NCI-H524 (cell line): ENCODE data around the gene CORO6.
A peak's percentile ranks its signal among the peaks of the same experiment; 100 is the strongest.

Experiments
- DNase-seq, 2 experiments: peaks; one replicate each; lab custom pipeline; 2025; lab: John Stamatoyannopoulos, UW

CORO6 gene

DNA sequence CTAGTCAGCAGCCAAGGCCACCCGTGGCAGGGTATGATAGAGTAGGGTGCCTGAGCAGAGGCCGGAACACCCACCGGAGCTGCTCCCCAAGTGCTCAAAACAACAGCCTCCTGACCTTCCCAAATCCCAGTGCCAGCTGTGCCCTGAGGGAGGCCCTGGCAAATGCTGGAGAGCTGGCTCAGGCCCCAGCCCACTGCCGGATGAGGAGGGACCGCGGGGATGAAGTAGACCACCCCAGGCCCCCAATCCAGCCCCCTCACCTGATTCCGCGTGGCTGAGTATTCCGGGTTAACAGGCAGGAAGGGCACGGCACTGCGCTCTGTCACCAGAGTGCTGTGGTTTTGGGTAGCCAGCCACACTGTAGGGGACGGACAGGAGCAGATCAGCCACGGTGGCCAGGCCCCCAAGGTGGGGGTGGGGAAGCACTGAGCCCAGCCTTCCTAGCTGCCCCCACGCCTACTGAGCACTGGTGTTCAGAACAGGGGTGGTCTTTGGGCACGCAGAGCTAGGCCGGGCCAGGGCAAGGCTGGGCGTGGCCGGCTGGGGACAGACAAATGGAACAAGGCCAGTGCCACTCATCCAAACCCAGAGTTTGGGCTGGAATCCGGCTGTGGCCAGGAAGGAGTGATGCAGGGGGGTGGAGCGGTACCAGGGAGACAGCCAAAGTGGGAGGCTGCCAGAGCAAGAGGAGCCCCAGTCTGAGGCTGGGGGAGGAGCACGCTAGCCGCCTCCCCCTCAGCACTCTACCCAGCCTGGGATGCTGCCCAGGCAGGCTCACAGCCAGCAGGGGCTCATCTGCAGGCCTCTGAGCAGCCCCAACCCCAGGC lies 45.1 kb downstream of the CORO6 start:
- DNase-seq: no peak

- no peak for DNase-seq
Measured at GRCh38 chr17:29577001-29577370, 45.7 kb downstream of the CORO6 start.

DNA sequence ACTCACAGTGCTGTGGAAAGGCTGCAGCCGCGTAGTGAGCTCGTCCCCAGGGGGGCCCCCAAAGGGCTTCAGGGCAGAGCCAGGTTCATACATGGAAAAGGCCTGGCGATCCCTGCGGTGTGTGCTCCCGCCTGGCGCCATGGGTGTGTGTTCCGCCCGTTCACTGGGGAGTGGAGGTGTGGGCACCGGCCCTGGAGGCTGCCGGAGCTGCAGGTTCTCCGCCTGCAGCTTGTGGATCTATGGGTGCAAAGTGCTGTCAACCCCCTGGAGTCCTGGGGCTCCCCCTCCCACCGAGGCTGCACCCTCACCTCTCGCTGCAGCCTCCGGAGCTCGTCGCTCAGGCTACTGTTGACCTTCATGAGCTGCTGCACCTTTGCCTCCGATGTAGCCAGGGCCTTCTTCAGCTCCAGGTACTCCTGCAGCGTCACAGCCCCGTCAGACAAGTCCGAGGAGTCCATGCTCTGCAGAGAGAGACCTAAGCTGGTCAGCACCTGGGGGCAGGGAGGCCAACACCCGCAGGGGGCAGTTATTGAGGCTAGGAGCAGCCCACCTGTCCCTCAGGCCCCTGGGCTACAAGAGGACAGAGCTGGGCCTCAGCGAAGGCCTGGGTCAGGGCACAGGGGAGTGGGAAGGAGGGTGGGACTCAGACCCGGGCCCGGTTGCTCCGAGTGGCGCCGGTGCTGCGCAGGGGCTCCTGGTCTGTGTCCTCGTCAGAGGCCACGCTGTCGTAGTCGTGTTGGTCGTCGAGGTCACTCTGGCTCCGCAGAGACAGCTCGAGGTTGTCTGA lies 46.3 kb downstream of the CORO6 start:
- no peak for DNase-seq

GRCh38 chr17:29575511-29576213 lies 47.0 kb downstream of the CORO6 start:
- no peak for DNase-seq

GRCh38 chr17:29574732-29575510 lies 47.8 kb downstream of the CORO6 start:
- DNase-seq: no peak

GRCh38 chr17:29573871-29574731 lies 48.6 kb downstream of the CORO6 start:
- DNase-seq: no peak

- DNase-seq: no peak
Measured at GRCh38 chr17:29573558-29573869, 49.2 kb downstream of the CORO6 start.

DNA sequence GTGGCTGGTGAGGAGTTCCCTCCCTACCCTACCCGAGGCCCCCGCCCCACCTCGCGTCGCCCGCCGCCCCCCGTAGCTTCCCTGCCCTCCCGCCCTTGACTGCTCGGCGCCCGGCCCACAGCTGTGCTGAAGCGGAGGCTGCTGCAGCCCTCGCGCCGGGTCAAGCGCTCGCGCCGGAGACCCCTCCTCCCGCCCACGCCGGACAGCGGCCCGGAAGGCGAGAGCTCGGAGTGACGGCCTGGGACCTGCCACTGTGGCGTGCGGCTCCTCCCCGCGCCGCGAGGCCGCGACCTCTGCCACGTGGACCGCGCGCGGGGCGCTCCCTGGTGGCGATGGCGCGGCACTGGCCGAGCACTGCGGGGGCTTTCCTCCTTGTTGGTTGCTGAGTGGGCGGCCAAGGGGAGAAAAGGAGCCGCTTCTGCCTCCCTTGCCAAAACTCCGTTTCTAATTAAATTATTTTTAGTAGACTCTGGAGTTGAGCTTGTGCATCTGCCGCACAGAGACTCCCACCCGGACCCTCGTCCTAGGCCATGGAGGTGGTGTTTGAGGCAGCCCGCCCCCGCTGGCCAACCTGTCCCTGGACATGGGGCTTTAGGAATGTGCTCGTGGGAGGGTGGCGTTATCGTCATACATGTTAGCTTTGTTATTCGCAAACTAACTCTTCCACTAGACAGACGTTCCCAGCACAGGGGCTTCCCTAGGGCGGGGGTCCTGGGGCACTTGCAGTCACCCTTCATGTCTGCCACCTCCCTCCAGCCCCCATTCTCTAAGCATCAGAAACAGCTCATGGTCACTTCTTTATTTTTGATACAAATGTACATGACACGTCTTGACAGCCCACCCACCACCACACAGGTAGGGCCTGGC lies 49.8 kb downstream of the CORO6 start:
- no peak for DNase-seq

- no peak for DNase-seq
Measured at GRCh38 chr17:29571883-29572681, 50.6 kb downstream of the CORO6 start.

GRCh38 chr17:29571486-29571882 lies 51.2 kb downstream of the CORO6 start:
- no peak for DNase-seq

- no peak for DNase-seq
Measured at GRCh38 chr17:29570521-29570920, 52.2 kb downstream of the CORO6 start.

DNA sequence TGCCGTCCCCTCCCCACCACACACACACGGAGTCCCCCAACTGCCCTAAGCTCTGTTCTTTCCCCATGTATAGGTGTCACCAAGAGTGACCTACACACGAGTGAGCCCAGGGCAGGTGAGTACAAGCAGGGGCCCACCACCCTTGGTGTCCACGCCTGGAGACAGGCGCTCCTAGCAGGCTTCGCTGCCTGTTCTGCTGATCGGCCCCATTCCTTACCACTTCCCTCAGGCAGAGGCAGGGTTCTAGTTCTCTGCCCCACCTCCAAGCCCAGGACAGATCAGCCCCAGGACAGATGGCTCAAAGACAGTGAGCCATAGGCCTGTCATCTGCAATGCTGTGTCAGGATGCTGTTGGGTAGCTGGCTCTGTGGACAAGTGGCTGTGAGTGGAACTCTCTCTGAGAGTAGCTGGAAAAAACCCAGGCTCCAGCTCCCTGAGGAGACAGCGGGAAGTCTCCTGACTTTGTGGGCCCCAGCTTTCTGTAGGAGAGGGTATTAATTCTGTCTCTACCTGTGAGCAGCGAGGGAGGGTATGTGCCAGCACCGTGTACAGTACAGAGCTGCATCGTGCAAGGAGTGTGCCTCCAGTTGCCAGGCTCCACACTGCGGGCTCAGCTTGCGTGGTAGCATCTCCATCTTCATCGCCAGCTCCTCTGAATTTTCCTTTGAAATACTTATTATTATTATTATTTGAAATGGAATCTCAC lies 53.3 kb downstream of the CORO6 start:
- DNase-seq: peak; percentile 44 to 80

GRCh38 chr17:29568331-29569244 lies 54.1 kb downstream of the CORO6 start, which contains the start of gene TP53I13:
Gene TP53I13, plus strand, starts transcription at chr17:29568701. Its CDS starts 58 bp downstream, at chr17:29568759.
- peak; percentile 92 to 96 for DNase-seq

DNA sequence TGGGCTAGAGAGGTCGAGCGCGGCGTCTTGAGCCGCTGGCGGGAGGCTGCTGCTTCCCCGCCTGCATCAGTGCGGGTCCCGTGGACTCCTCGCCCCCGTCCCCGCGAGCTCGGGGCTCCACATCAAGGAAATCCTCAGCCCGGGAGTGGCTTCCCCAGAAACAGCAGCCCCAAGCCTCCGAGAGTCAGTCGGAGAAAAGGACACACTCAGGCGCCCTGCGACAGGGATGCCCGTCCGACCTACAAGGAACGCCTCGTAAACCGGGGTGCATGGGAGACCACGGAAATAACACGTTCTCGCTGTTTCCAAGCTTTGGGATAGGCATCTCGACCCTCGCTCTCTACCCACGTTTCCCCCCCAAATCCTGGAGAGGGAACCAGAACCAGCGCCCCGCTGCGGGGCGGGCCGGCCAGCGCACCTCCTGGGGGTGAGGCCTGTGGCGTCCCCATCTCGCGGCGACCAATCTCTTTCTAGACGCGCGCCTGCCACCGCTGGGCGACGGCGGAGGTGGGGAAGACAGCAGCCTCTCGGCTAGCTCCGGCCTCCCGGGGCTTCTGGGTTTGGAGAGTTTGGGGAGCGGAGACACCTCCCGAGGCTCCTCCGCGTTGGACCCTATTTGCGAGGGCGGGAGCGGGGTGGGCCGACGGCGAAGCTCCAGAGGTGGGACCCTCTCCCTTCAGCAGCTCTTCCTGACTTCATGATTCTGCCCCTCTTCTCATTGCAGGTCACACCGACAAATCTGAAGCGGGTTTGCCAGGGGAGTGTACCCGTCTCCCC lies 55.0 kb downstream of the CORO6 start:
- DNase-seq: peak; percentile 83 to 88

DNA sequence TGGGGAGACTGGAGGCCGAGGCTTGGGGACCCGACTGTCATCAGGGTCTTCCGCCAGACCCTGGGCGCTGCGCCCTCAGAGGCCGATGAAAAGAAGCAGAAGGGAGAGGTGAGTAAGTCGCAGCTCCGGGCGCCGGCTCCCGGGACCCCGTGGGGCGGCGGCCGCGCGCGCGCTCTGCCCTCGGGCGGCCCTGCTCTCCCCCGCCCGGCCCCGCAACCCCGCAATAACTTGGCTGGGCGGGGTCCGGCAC lies 55.5 kb downstream of the CORO6 start:
- no peak for DNase-seq

DNA sequence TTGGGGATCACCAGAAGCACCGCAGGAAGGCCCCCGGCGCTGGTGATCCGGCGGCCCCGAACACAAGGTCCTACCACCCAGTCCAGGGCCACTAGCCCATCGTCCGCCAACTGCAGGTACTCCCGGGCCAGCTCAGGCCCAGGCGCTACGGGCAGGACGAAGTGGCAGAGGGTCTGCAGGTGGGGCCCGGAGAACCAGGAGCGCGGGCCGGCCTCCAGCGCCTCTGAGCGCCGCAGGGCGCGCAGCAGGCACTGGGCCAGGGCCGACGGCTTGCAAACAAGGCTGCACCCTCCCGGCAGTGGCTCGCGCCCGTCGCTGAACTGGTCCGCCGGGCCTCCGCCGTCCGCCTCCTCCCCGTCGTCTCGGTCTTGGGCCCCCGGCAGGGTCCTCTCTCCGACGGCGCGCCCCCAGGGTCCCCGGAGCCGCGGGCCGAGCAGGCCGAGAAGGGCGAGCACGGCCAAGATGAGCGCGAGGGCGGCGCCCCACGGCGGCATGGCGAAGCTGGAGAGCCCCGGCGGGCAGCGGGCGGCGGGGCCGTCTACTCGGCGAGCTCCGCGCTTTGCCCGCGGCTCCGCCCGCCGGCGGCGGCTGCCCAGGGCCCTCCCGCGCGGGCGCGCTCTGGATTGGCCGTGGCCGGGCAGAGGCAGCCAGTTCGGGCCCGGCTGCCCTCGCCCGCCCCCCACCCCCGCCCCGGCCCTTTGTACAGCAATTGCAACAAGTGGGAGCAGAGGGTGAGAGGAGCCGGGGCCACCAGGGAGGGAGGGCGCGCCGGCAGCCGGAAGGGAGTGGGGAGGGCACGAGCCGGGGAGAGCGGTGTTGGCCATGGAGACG lies 56.0 kb downstream of the CORO6 start, which contains the start of gene ABHD15:
TSS of gene ABHD15 (minus strand) at position 565 of the 831 bp plus-strand sequence. CDS start at position 494, 71 bp downstream.
- peak; percentile 69 to 84 for DNase-seq
